Panc1 (cell line): Measurements from ENCODE around the gene ZHX3. TPM values are rescaled to one million over a fixed set of nuclear protein-coding genes. Genes with fewer than 3 reads are reported as not detected.

Experiments
- ATAC-seq: fragments of 200-7000 bp; cut with Tn5 transposase; 2 replicates; pipeline ENCODE4 v1.9.1; 2020; ENCODE audit warnings: mild to moderate bottlenecking, moderate library complexity
- BruUV-seq: library from RNA; stranded (reverse); fragments of 400-500 nt; replicated peaks from 2 replicates; lab custom pipeline; 2021; lab: Mats Ljungman, UMichigan
- CTCF ChIA-PET: fragments of 300-600 bp; sonication (Branson Sonifier 250); formaldehyde crosslinking; loops from one replicate; lab custom pipeline; 2022; ENCODE audit warnings: antibody characterized with exemption; lab: Charles Lee
- POLR2A ChIA-PET: fragments of 300-600 bp; sonication (Branson Sonifier 250); formaldehyde crosslinking; loops from one replicate; lab custom pipeline; 2022; ENCODE audit warnings: antibody characterized with exemption; lab: Charles Lee
- DNase-seq: peaks from one replicate; pipeline ENCODE4 v3.0.0-alpha.2; 2010; ENCODE audit warnings: low read depth, low spot score
- H3K27ac ChIP-seq: 2 replicates; pipeline ENCODE4 v1.5.1; 2011; ENCODE audit warnings: mild to moderate bottlenecking, low read length, inconsistent platforms
- H3K27me3 ChIP-seq: fragments of 200-500 bp; sonication (Bioruptor generic); 2 replicates; pipeline ENCODE4 v1.6.0; 2014; ENCODE audit warnings: low read length, inconsistent platforms; ENCODE audit not compliant: control insufficient read depth, insufficient read depth
- H3K36me3 ChIP-seq: fragments of 200-500 bp; sonication (Bioruptor generic); 2 replicates; pipeline ENCODE4 v1.5.1; 2014; ENCODE audit warnings: inconsistent platforms, mild to moderate bottlenecking, low read length, moderate library complexity; ENCODE audit not compliant: control insufficient read depth, insufficient read depth
- H3K4me1 ChIP-seq: 2 replicates; pipeline ENCODE4 v1.5.1; 2011; ENCODE audit warnings: inconsistent platforms, mild to moderate bottlenecking, low read length, moderate library complexity; ENCODE audit not compliant: control insufficient read depth, insufficient read depth
- H3K4me3 ChIP-seq, 2 experiments: 2 replicates each; pipeline ENCODE4 v1.5.1; 2011 to 2012; ENCODE audit warnings: low read depth in 2 of 2, low read length in 2 of 2, mild to moderate bottlenecking in 2 of 2, inconsistent platforms in 1 of 2, moderate library complexity in 1 of 2
- H3K9me3 ChIP-seq: fragments of 200-500 bp; sonication (Bioruptor generic); 2 replicates; pipeline ENCODE4 v1.5.1; 2014; ENCODE audit warnings: low read depth, mild to moderate bottlenecking, inconsistent platforms, low read length, moderate library complexity; ENCODE audit not compliant: control insufficient read depth, insufficient read depth
- CTCF ChIP-seq: fragments of 450-650 bp; IDR thresholded peaks from 2 replicates; pipeline ENCODE4 v1.5.1; 2017; ENCODE audit warnings: mild to moderate bottlenecking
- POLR2AphosphoS5 ChIP-seq: IDR thresholded peaks from 2 replicates; pipeline ENCODE4 v1.6.1; 2012; ENCODE audit warnings: mild to moderate bottlenecking, low read depth, low read length, moderate library complexity
- REST ChIP-seq, 2 experiments: IDR thresholded peaks; 2 replicates each; pipeline ENCODE4 v1.6.1; 2011 to 2012; ENCODE audit warnings: low read depth in 2 of 2, control low read depth in 1 of 2, low read length in 1 of 2, mild to moderate bottlenecking in 1 of 2, moderate library complexity in 1 of 2; ENCODE audit not compliant: insufficient read depth in 1 of 2
- SIN3A ChIP-seq: IDR thresholded peaks from 2 replicates; pipeline ENCODE4 v1.6.1; 2012; ENCODE audit warnings: low read depth, mild to moderate bottlenecking, low read length, moderate library complexity, borderline replicate concordance; ENCODE audit not compliant: insufficient read depth
- TCF7L2 ChIP-seq: IDR thresholded peaks from 2 replicates; pipeline ENCODE4 v1.6.1; 2011; ENCODE audit warnings: mild to moderate bottlenecking, low read depth, low read length, inconsistent platforms
- in situ Hi-C: cut with HindIII; loops from 2 replicates; pipeline ENCODE4 v1.10.0; 2016; ENCODE audit warnings: low sequenced_read_pairs, low pct_unique_long_range_greater_than_20kb
- intact Hi-C: fragments of 100-400 bp; cut with micrococcal nuclease; formaldehyde crosslinking; loops from one replicate; pipeline ENCODE4 v1.10.0; 2022; ENCODE audit not compliant: unreplicated experiment
- total RNA-seq: library from RNA; stranded (reverse); gene quantifications from one replicate; pipeline ENCODE4 v1.2.1, GENCODE V29; 2021; ENCODE audit not compliant: unreplicated experiment

Gene ZHX3
- total RNA-seq, 1 experiment from 2014 or later, result 19.8 TPM

DNA sequence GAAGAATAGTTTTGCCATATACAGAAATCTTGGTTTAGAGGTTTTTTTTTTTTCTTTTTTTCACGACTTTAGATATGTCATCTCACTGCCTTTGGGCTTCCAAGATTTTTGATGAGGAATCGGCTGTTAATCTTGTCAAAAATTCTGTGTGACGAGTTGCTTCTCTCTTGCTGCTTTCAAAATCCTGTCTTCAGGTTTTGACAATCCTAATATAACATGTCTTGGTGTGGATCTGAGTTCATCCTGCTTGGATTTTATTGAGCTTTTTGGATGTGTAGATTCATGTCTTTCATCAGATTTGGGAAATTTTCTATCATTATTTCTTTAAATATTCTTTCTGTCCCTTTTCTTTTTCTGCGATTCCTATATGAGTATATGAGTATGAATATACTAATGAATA lies 119.1 kb downstream of the ZHX3 start:
- intact Hi-C loops (no loop called here), in situ Hi-C loops (no loop called here)
- no peaks in the 10 kb centered on the region for H3K4me1 ChIP-seq
- H3K27me3 ChIP-seq, result no peaks in the 10 kb centered on the region
- H3K36me3 ChIP-seq, result no peaks in the 10 kb centered on the region
- no peak overlapping the region for H3K27ac ChIP-seq
- no peak for DNase-seq
- no peak for ATAC-seq
- H3K9me3 ChIP-seq, result peaks cover 11% of the 10 kb centered on the region; the same call in 1 of the 2 replicates
- no peak overlapping the region for H3K4me3 ChIP-seq
- TF ChIP-seq POLR2AphosphoS5 (no peak), TCF7L2 (no peak), REST (IDR thresholded peaks at IDR 0.05; ENCODE audit: insufficient read depth in 1 of 2, low read depth in 2 of 2, low read length in 1 of 2) (no peak), SIN3A (no peak), CTCF (no peak)
- ChIA-PET CTCF (no interaction called here), POLR2A (no interaction called here)
- BruUV-seq, result no TSS peak

GRCh38 chr20:41196653-41197225 lies 120.8 kb downstream of the ZHX3 start:
- intact Hi-C loops, result no loop called here
- no peak for TF ChIP-seq SIN3A
- no peak for DNase-seq
- Histone ChIP-seq H3K4me3 (no peak overlapping the region), H3K27me3 (no peaks in the 10 kb centered on the region), H3K36me3 (no peaks in the 10 kb centered on the region), H3K27ac (no peak overlapping the region), H3K4me1 (no peaks in the 10 kb centered on the region), H3K9me3 (peaks cover 11% of the 10 kb centered on the region; the same call in 1 of the 2 replicates)
- BruUV-seq, result no TSS peak
- ATAC-seq, result no peak
- in situ Hi-C loops, result no loop called here
- CTCF ChIA-PET, result no interaction called here
- POLR2A ChIA-PET, result no interaction called here

GRCh38 chr20:41192575-41192974 lies 125.0 kb downstream of the ZHX3 start:
- DNase-seq, result no peak
- Histone ChIP-seq H3K27me3 (no peaks in the 10 kb centered on the region), H3K27ac (no peak overlapping the region), H3K4me1 (no peaks in the 10 kb centered on the region), H3K36me3 (no peaks in the 10 kb centered on the region), H3K9me3 (0 out of 2 replicates have a peak, but pooled peaks cover 3% of the 10 kb centered on the region), H3K4me3 (no peak overlapping the region)
- in situ Hi-C loops, result no loop called here
- POLR2A ChIA-PET, result no interaction called here
- ATAC-seq, result no peak
- intact Hi-C loops, result no loop called here
- TF ChIP-seq CTCF (no peak), SIN3A (no peak), POLR2AphosphoS5 (no peak), REST (IDR thresholded peaks at IDR 0.05; ENCODE audit: insufficient read depth in 1 of 2, low read depth in 2 of 2, low read length in 1 of 2) (no peak), TCF7L2 (no peak)
- CTCF ChIA-PET, result no interaction called here
- BruUV-seq, result no TSS peak
